Right renal cortex interstitium (tissue), 3 donors: ENCODE measurements around the gene CBX8. TPM values are rescaled to one million over a fixed set of nuclear protein-coding genes. Genes with fewer than 3 reads are reported as not detected.

ENCODE experiments used
- DNase-seq, 3 donors: peaks; one replicate each; pipeline ENCODE4 v3.0.0-alpha.2; 2013; ENCODE audit warnings: low read depth in 3 of 3, low spot score in 2 of 3
- polyA plus RNA-seq, 3 donors: library from polyadenylated mRNA; unstranded; fragments of 120-200 nt; gene quantifications; one replicate each; pipeline ENCODE4 v1.2.1, GENCODE V29; 2013; ENCODE audit not compliant: insufficient read length in 3 of 3

CBX8 gene
- 10 to 100 TPM; 10.3 to 12.3 (median 10.3) TPM for polyA plus RNA-seq

- DNase-seq = peak; percentile 98 to 99 (median 99)
Measured at GRCh38 chr17:79796763-79797491, at the start of gene CBX8. CBX8 (minus strand) TSS chr17:79797077; CDS start chr17:79796998, 79 bp downstream.

- DNase-seq = no peak
Measured at GRCh38 chr17:79845601-79845949, 48.7 kb upstream of the CBX8 start.

- DNase-seq = no peak
Measured at GRCh38 chr17:79844869-79845600, 48.2 kb upstream of the CBX8 start.

- DNase-seq = no peak
Measured at GRCh38 chr17:79843816-79844800, 47.2 kb upstream of the CBX8 start.

GRCh38 chr17:79843474-79843815 is 46.6 kb upstream of the CBX8 start:
- no peak for DNase-seq

- DNase-seq = no peak
Measured at GRCh38 chr17:79842656-79843473, 46.0 kb upstream of the CBX8 start.

GRCh38 chr17:79842136-79842655 is 45.3 kb upstream of the CBX8 start:
- no peak for DNase-seq

- DNase-seq = no peak
Measured at GRCh38 chr17:79841369-79842135, 44.7 kb upstream of the CBX8 start.

GRCh38 chr17:79840989-79841286 is 44.1 kb upstream of the CBX8 start:
- DNase-seq = no peak

- no peak for DNase-seq
Measured at GRCh38 chr17:79840269-79840988, 43.6 kb upstream of the CBX8 start.

GRCh38 chr17:79839356-79840268 is 42.7 kb upstream of the CBX8 start, which contains the start of gene CBX4:
CBX4 (minus strand) TSS chr17:79839440; CDS start chr17:79839251, 189 bp downstream.
- peak in 2 of 3 donors; percentile 78 to 82 for DNase-seq

- DNase-seq = no peak
Measured at GRCh38 chr17:79838522-79839274, 41.8 kb upstream of the CBX8 start.

- no peak for DNase-seq
Measured at GRCh38 chr17:79837888-79838521, 41.1 kb upstream of the CBX8 start.

- no peak for DNase-seq
Measured at GRCh38 chr17:79836972-79837887, 40.4 kb upstream of the CBX8 start.

- DNase-seq = no peak
Measured at GRCh38 chr17:79836510-79836971, 39.7 kb upstream of the CBX8 start.
